ENCODE results near the gene RMDN3.
A peak's percentile ranks its signal among the peaks of the same experiment; 100 is the strongest.

The RMDN3 gene

GRCh38 chr15:40694688-40695468 lies 60.2 kb downstream of the RMDN3 start, which contains the start of gene RAD51:
Gene RAD51, plus strand, starts transcription at chr15:40695174. Its CDS starts 3,585 bp downstream, at chr15:40698759.
- H3K4me1 ChIP-seq (ENCODE audit: insufficient read depth, insufficient read length): no peaks in the 10 kb centered on the region
- H3K9ac ChIP-seq (ENCODE audit: insufficient read length, low read depth): peak within 1 kb of the TSS; percentile 94
- peak within 1 kb of the TSS; percentile 92 for H3K4me3 ChIP-seq (ENCODE audit: insufficient read length, low read depth)
- H3K36me3 ChIP-seq (ENCODE audit: insufficient read depth, insufficient read length, low read length): peaks cover 26% of the 10 kb centered on the region
- no peaks in the 10 kb centered on the region for H3K27me3 ChIP-seq (ENCODE audit: insufficient read depth, insufficient read length)
- no peaks in the 10 kb centered on the region for H3K9me3 ChIP-seq (ENCODE audit: insufficient read depth, low read length)
- TF ChIP-seq YY1 (IDR thresholded peaks at IDR 0.05; ENCODE audit: insufficient read depth, insufficient read length) (no peak), SUZ12 (IDR thresholded peaks at IDR 0.05; ENCODE audit: extremely low read depth, insufficient read depth, insufficient read length) (no peak), ZNF274 (IDR thresholded peaks at IDR 0.05; ENCODE audit: low read depth, low read length) (no peak)
- peak; percentile 80 for DNase-seq (ENCODE audit: low read depth, low spot score)

- H3K4me3 ChIP-seq (ENCODE audit: insufficient read length, low read depth): peak overlapping the region; percentile 92
- H3K4me1 ChIP-seq (ENCODE audit: insufficient read depth, insufficient read length): no peaks in the 10 kb centered on the region
- TF ChIP-seq YY1 (IDR thresholded peaks at IDR 0.05; ENCODE audit: insufficient read depth, insufficient read length) (no peak), ZNF274 (IDR thresholded peaks at IDR 0.05; ENCODE audit: low read depth, low read length) (no peak), SUZ12 (IDR thresholded peaks at IDR 0.05; ENCODE audit: extremely low read depth, insufficient read depth, insufficient read length) (no peak)
- no peaks in the 10 kb centered on the region for H3K27me3 ChIP-seq (ENCODE audit: insufficient read depth, insufficient read length)
- no peak for DNase-seq (ENCODE audit: low read depth, low spot score)
- peaks cover 19% of the 10 kb centered on the region for H3K36me3 ChIP-seq (ENCODE audit: insufficient read depth, insufficient read length, low read length)
- H3K9ac ChIP-seq (ENCODE audit: insufficient read length, low read depth): peak overlapping the region; percentile 94
- no peaks in the 10 kb centered on the region for H3K9me3 ChIP-seq (ENCODE audit: insufficient read depth, low read length)
These were observed 61.0 kb downstream of the RMDN3 start for GRCh38 chr15:40693904-40694687.

GRCh38 chr15:40691737-40692136 lies 63.3 kb downstream of the RMDN3 start:
- no peaks in the 10 kb centered on the region for H3K4me1 ChIP-seq (ENCODE audit: insufficient read depth, insufficient read length)
- H3K4me3 ChIP-seq (ENCODE audit: insufficient read length, low read depth): no peak overlapping the region
- no peak for TF ChIP-seq ZNF274 (IDR thresholded peaks at IDR 0.05; ENCODE audit: low read depth, low read length)
- no peak for TF ChIP-seq YY1 (IDR thresholded peaks at IDR 0.05; ENCODE audit: insufficient read depth, insufficient read length)
- no peak for TF ChIP-seq SUZ12 (IDR thresholded peaks at IDR 0.05; ENCODE audit: extremely low read depth, insufficient read depth, insufficient read length)
- no peaks in the 10 kb centered on the region for H3K27me3 ChIP-seq (ENCODE audit: insufficient read depth, insufficient read length)
- peaks cover 7% of the 10 kb centered on the region; the same call in 1 of the 2 replicates for H3K9me3 ChIP-seq (ENCODE audit: insufficient read depth, low read length)
- peaks cover 10% of the 10 kb centered on the region for H3K36me3 ChIP-seq (ENCODE audit: insufficient read depth, insufficient read length, low read length)
- DNase-seq (ENCODE audit: low read depth, low spot score): no peak
- H3K9ac ChIP-seq (ENCODE audit: insufficient read length, low read depth): no peak overlapping the region

GRCh38 chr15:40688932-40689799 lies 65.9 kb downstream of the RMDN3 start:
- peaks cover 22% of the 10 kb centered on the region; the same call in 1 of the 2 replicates for H3K9me3 ChIP-seq (ENCODE audit: insufficient read depth, low read length)
- no peak overlapping the region for H3K4me3 ChIP-seq (ENCODE audit: insufficient read length, low read depth)
- H3K36me3 ChIP-seq (ENCODE audit: insufficient read depth, insufficient read length, low read length): peaks cover 10% of the 10 kb centered on the region
- TF ChIP-seq YY1 (IDR thresholded peaks at IDR 0.05; ENCODE audit: insufficient read depth, insufficient read length): no peak
- no peak for TF ChIP-seq ZNF274 (IDR thresholded peaks at IDR 0.05; ENCODE audit: low read depth, low read length)
- no peak for TF ChIP-seq SUZ12 (IDR thresholded peaks at IDR 0.05; ENCODE audit: extremely low read depth, insufficient read depth, insufficient read length)
- no peaks in the 10 kb centered on the region for H3K27me3 ChIP-seq (ENCODE audit: insufficient read depth, insufficient read length)
- no peak overlapping the region for H3K9ac ChIP-seq (ENCODE audit: insufficient read length, low read depth)
- DNase-seq (ENCODE audit: low read depth, low spot score): no peak
- H3K4me1 ChIP-seq (ENCODE audit: insufficient read depth, insufficient read length): no peaks in the 10 kb centered on the region
